Activated T-cell treated with anti-CD3 and anti-CD28 coated beads, Interleukin-2, amount 50 U/mL, for 4 hours (primary cell): ENCODE data around the gene HELQ. TPM values are rescaled to one million over a fixed set of nuclear protein-coding genes. Genes with fewer than 3 reads are reported as not detected.

ENCODE experiments used
- ATAC-seq, 2 donors: fragments of 200-7000 bp; cut with Tn5 transposase; one replicate each; pipeline ENCODE4 v1.10.0; 2021
- DNase-seq: peaks from one replicate; pipeline ENCODE4 v3.0.0-alpha.2; 2020
- H3K27me3 Mint-ChIP-seq: one replicate; pipeline ENCODE4 v1.8.0; 2021; ENCODE audit warnings: low read depth, mixed read lengths
- H3K36me3 Mint-ChIP-seq: one replicate; pipeline ENCODE4 v1.8.0; 2022; ENCODE audit warnings: mixed read lengths; ENCODE audit not compliant: insufficient read depth
- H3K4me1 Mint-ChIP-seq: one replicate; pipeline ENCODE4 v1.8.0; 2021; ENCODE audit warnings: low read depth, mixed read lengths
- H3K4me3 Mint-ChIP-seq: one replicate; pipeline ENCODE4 v1.8.0; 2021; ENCODE audit warnings: mild to moderate bottlenecking, moderate library complexity, mixed read lengths
- H3K9me3 Mint-ChIP-seq: one replicate; pipeline ENCODE4 v1.8.0; 2021; ENCODE audit warnings: mixed read lengths
- total RNA-seq, 3 donors: library from RNA; stranded (reverse); gene quantifications; one replicate each; pipeline ENCODE4 v1.2.1, GENCODE V29; 2021

Gene HELQ
- total RNA-seq, 3 donors from 2014 or later: 13.5 to 14.2 (median 13.7) TPM

DNA sequence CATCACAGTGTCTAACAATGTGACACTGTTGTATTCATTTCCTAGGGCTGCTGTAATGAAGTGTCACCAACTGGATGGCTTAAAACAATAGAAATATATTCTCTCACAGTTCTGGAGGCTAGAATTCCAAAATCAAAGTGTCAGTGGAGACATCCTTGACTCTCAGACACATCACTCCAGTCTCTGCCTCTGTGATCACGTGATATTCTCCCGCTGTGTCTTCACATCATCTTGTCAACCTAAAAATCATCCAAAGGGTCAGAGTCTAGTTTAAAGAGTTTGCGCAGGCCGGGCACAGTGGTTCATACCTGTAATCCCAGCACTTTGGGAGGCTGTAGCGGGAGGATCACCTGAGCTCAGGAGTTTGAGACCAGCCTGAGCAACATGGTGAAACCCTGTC lies 84.4 kb downstream of the HELQ start:
- H3K36me3 Mint-ChIP-seq: no peaks in the 10 kb centered on the region
- ATAC-seq (no peak), DNase-seq (no peak)
- H3K27me3 Mint-ChIP-seq: peaks cover 2% of the 10 kb centered on the region
- peaks cover 1% of the 10 kb centered on the region for H3K4me1 Mint-ChIP-seq
- no peaks in the 10 kb centered on the region for H3K9me3 Mint-ChIP-seq
- H3K4me3 Mint-ChIP-seq: no peak overlapping the region

DNA sequence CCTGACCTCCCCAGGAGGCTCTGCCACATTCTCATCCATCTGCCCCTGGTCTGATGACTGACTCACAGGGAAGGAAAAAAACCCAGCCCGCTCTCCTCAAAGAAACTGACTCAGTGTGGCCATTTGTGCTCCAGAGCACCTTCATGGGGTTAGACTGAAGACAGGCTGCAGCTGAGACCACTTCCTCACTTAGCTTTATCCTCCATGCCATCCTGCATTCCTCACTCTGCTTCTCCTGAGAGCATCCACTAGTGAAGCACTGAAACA lies 85.0 kb downstream of the HELQ start:
- peaks cover 1% of the 10 kb centered on the region for H3K4me1 Mint-ChIP-seq
- no peak overlapping the region for H3K4me3 Mint-ChIP-seq
- H3K36me3 Mint-ChIP-seq: no peaks in the 10 kb centered on the region
- H3K27me3 Mint-ChIP-seq: no peaks in the 10 kb centered on the region
- ATAC-seq (no peak), DNase-seq (no peak)
- H3K9me3 Mint-ChIP-seq: no peaks in the 10 kb centered on the region

DNA sequence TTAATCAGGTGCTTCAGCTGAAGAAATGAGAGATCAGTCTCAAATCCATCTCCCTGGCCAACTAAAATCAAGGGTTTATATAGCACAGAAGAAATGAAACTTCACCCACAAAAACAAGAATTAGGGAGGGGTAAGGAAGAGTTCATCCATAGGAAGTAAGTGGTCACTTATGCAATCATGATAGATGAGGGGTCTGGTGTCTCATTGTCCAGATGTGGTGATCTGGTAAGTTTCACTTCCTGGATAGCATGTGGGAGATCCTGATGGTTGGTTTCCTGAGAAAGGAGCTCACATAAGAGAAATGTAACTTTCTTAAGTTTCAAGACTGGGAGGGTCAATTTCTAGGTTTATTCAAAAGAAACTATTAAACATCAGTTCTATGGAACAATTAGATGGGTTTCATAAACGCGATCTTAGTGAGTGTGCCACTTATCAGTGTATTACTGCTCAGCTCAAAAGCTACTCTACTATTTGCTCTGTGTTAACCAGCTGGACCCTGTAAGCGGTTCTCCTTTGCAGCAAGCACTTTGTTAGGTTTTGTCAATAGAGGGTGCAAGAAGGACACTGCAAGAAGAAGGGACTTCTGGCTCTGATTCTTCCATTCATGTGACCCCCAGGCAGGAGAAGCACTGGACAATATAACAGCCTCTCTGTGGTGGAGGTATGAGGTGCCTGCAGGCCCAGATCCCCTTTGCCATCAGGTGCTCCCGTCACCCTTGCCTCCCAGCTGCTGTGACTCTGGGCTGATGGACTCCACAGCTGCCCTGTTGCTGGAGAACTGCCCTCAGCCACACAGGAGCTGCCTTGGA lies 85.6 kb downstream of the HELQ start:
- no peak for DNase-seq
- no peaks in the 10 kb centered on the region for H3K27me3 Mint-ChIP-seq
- no peaks in the 10 kb centered on the region for H3K9me3 Mint-ChIP-seq
- no peaks in the 10 kb centered on the region for H3K36me3 Mint-ChIP-seq
- no peak overlapping the region for H3K4me3 Mint-ChIP-seq
- H3K4me1 Mint-ChIP-seq: peaks cover 1% of the 10 kb centered on the region
- no peak for ATAC-seq

DNA sequence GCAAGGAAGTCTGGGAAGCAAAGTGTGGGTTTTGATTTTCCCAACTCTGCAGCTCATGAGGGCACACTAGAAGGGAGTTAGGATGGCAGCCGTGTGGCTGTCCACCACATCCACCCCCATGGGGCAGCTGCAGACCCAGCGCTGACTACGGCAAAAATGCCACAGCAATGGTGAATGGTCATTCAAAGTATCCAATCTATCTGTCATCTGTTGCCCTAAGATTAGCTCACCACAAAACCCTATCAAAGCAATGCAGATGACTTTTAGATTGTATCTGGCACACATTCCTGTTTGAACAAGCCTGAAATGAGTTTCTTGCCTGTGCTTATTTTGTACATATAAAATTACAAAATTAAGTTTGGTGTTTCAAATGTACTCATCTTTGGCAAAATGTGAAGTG lies 91.3 kb downstream of the HELQ start:
- H3K4me3 Mint-ChIP-seq: no peak overlapping the region
- ATAC-seq (no peak), DNase-seq (no peak)
- H3K36me3 Mint-ChIP-seq: no peaks in the 10 kb centered on the region
- H3K27me3 Mint-ChIP-seq: no peaks in the 10 kb centered on the region
- H3K9me3 Mint-ChIP-seq: no peaks in the 10 kb centered on the region
- peaks cover 1% of the 10 kb centered on the region for H3K4me1 Mint-ChIP-seq

DNA sequence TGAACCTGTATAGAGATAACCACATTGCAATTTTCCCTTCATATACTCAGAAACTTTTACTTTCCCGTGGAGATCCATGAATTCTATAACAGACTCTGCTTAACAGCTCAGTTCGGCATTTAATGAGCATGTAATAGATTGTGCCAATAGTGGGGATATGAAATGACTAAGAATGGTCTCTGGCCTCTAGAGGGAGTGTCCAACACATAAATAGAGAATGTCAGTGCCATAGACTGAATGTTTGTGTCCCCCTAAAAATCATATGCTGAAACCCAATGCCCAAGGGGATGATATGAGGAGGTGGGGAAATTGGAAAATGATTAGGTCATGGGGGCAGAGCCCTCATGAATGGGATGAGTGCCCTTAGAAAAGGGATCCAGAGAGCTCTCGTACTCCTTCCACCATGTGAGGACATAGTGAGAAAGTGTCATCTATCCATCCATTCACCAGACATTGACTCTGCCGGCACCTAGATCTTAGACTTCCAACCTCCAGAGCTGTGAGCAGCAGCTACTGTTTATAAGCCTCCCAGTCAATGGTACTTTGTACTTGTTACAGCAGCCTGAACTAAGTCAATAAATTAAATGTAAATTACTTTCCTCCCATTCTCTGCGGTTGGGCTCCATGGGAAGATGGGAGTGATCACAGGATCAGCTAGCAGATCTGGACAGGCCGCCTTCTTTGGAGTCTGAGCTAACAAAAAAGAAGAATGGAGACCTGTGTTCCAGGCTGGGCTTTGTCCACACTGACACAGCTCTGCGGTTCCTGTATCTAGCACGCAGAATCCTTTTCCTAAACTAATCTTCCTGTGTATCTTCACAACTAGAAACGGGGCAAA lies 92.9 kb downstream of the HELQ start:
- H3K9me3 Mint-ChIP-seq: no peaks in the 10 kb centered on the region
- DNase-seq (no peak), ATAC-seq (no peak)
- H3K4me3 Mint-ChIP-seq: no peak overlapping the region
- peaks cover 2% of the 10 kb centered on the region for H3K4me1 Mint-ChIP-seq
- H3K36me3 Mint-ChIP-seq: no peaks in the 10 kb centered on the region
- H3K27me3 Mint-ChIP-seq: no peaks in the 10 kb centered on the region

DNA sequence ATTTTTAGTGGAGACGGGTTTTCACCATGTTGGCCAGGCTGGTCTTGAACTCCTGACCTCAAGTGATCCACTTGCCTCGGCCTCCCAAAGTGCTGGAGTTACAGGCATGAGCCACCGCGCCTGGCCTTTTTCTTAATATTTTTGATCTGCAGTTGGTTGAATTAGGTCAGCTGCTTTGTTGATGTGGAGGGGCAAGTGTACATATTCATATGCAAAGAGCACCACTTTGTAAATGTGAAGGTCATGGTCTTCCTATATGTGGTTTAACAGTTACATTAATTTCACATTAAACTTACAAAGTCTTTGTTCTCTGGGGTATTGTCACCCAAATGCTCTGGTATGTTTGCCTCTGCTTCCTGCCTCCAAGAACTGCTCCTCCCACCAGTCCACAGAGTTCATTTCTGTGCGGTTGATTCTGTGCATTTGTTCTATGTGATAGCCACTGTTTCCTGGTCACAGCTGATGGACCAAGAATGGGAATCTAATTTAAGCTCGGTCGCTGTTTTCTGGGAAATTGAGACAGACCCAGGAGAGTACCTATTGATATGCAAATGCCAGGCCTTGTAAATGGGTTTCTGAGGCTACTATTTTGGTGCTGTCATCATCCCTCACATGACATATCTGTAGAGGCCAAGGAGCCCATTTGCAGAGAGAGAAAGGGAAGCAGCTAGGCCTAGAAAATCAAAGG lies 94.1 kb downstream of the HELQ start:
- Mint-ChIP-seq H3K36me3 (no peaks in the 10 kb centered on the region), H3K27me3 (no peaks in the 10 kb centered on the region), H3K9me3 (no peaks in the 10 kb centered on the region), H3K4me1 (peaks cover 14% of the 10 kb centered on the region), H3K4me3 (no peak overlapping the region)
- no peak for ATAC-seq
- DNase-seq: no peak

DNA sequence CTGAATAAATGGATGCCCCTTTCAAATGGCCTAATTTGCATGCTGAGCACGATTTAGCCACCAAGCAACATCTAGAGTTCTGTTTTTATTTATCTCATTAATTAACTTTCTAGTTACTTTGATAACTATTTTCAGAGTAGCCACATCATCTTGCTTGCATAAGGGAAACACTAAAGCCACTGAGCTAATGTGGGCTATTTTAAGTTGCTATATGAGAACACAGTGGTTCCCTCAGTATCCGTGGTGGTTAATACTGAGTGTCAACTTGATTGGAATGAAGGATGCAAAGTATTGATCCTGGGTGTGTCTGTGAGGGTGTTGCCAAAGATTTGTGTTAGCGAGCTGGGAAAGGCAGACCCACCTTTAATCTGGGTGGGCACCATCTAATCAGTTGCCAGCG lies 95.6 kb downstream of the HELQ start:
- no peak for DNase-seq
- Mint-ChIP-seq H3K9me3 (no peaks in the 10 kb centered on the region), H3K4me1 (peaks cover 15% of the 10 kb centered on the region), H3K36me3 (no peaks in the 10 kb centered on the region), H3K4me3 (no peak overlapping the region), H3K27me3 (no peaks in the 10 kb centered on the region)
- ATAC-seq: no peak

DNA sequence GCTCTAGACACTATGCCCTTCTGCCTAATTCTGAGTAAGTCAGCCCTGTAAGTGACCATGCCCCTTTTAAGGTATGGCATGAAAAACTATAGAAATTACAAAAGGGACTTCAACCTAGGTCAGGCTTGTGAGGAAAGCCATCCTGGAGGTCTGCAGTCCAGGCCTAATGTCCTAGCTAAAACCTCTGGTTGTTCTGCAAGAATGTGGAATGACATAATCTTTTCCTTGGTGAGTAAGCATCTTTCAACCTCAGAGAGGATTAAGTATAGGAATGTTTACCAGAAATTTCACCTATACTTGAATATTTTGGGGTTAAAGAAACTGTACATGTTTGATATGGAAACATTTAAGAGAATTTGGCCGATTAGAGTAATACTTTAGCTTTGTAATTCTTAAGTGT lies 97.2 kb downstream of the HELQ start:
- no peaks in the 10 kb centered on the region for H3K27me3 Mint-ChIP-seq
- DNase-seq (no peak), ATAC-seq (no peak)
- H3K4me3 Mint-ChIP-seq: no peak overlapping the region
- H3K4me1 Mint-ChIP-seq: peaks cover 15% of the 10 kb centered on the region
- no peaks in the 10 kb centered on the region for H3K36me3 Mint-ChIP-seq
- H3K9me3 Mint-ChIP-seq: peaks cover 10% of the 10 kb centered on the region

Other genes starting within 250 kb of the HELQ start
- 10 to 100 TPM; 13.3 to 16.4 (median 15.0) TPM for gene COQ2, start 171.0 kb downstream of the HELQ start, total RNA-seq
- gene HPSE, start 121.0 kb downstream of the HELQ start, total RNA-seq: 1 to 10 TPM; 4.2 to 5.6 (median 5.0) TPM
- gene MRPS18C, start 235 bp upstream of the HELQ start, total RNA-seq: 100 to 1,000 TPM; 109 to 118 (median 111) TPM
- 1 to 10 TPM; 6.2 to 9.6 (median 8.6) TPM for gene ABRAXAS1, start 29.3 kb upstream of the HELQ start, total RNA-seq
- 1 to 10 TPM; 2.1 to 4.5 (median 2.6) TPM for gene GPAT3, start 80.3 kb upstream of the HELQ start, total RNA-seq